Measurements from ENCODE around the gene CNOT6.

CNOT6 gene

GRCh38 chr5:180624587-180624986 lies 130.4 kb downstream of the CNOT6 start:
- DNase-seq = no peak

- DNase-seq = no peak
Measured at GRCh38 chr5:180625125-180625790, 131.1 kb downstream of the CNOT6 start.

GRCh38 chr5:180625791-180626660 lies 131.8 kb downstream of the CNOT6 start:
- DNase-seq = no peak

GRCh38 chr5:180626661-180627385 lies 132.6 kb downstream of the CNOT6 start:
- DNase-seq = no peak

- DNase-seq = no peak
Measured at GRCh38 chr5:180627386-180628120, 133.4 kb downstream of the CNOT6 start.

Measured in CD4-positive, alpha-beta T cell treated with Interleukin-17A for 1 hour (primary cell).